Daoy (cell line): ENCODE data around the gene SEC16A. TPM values are rescaled to one million over a fixed set of nuclear protein-coding genes. Genes with fewer than 3 reads are reported as not detected.
"Not testable (repeated sequence)": the region's sequence is repeated elsewhere in the genome, so short reads cannot be mapped to it uniquely, and the experiment has no call there.

Experiments used
- DNase-seq: peaks from one replicate; pipeline ENCODE4 v3.0.0-alpha.2; 2015; ENCODE audit warnings: low read depth
- total RNA-seq: library from RNA; depleted of rRNA; stranded (reverse); fragments of >200 nt; shearing (Covaris generic); gene quantifications from 2 replicates; pipeline ENCODE4 v1.2.3, GENCODE V29; 2014

SEC16A gene
- total RNA-seq, 1 experiment from 2014 or later: 25.4 TPM

DNA sequence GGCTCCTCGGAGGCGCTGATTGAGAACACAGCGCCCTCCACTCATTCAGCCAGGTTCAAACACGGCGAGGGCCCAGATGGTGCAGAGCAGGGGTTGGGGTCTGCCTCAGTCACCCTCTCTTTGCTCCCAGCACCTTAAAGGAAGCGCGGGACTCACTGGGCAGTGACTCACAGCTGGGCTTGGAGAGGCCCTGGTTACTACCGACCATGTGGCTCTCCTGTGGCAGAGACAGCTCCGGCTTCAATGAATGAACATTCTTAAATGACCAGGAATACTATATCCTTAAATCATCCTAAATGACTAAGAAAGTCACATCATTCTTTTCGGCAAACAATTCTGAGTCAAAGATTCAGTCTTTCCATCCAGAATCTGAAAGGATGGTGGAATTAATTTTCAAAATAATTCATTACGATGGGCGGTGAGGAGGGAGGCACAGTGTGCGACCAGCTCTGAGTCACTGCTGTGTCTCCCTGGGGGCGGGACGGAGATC lies 41.6 kb downstream of the SEC16A start:
- DNase-seq: no peak

DNA sequence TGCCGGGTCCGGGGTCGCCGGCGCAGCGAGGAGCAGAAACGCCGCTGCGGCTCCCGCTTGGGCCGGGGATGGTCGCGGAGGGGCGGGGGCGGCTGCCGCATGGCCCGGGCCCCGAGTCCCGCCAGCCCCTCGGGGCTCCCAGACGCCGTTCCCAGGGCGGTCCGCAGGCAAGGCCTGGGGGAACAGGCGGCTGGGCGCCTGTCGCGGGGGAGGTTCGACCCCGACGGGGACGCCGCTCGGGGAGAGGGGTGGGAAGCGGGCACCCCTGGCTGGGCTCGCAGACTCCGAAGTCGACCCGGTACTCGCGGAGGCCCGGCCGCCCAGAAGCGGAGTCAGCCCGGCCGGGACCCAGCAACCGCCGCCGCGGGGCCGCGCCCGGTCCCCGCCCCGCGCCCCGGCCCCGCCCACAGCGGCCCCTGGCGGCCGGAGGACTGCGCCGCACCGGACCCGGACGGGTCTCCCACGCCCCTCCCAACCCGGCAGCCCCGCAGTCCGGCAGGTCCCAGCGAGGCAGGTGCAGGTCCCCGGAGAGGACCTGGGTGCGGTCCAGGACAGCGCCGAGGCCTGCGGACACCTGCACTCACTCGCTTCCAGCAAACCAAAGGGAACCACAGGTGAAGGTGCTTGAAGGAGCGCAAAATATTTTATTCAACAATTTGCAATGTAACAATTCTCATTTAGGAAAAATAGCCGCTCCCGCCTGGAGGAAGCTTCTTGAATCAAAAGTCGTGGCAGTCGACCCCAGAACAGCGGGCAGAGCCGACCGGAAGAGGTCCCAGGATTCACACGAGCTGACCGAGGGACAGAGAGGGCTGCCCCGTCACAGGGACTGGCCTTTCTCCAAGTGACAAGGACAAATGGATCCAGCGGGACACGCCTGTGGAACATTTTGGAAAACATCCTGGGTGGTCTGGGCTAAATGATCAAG lies 43.1 kb downstream of the SEC16A start, which contains the start of gene INPP5E:
Gene INPP5E (minus strand): TSS at position 365 of the 928 bp plus-strand sequence. CDS start 426 bp downstream, outside the sequence.
- peak; percentile 85 for DNase-seq

DNA sequence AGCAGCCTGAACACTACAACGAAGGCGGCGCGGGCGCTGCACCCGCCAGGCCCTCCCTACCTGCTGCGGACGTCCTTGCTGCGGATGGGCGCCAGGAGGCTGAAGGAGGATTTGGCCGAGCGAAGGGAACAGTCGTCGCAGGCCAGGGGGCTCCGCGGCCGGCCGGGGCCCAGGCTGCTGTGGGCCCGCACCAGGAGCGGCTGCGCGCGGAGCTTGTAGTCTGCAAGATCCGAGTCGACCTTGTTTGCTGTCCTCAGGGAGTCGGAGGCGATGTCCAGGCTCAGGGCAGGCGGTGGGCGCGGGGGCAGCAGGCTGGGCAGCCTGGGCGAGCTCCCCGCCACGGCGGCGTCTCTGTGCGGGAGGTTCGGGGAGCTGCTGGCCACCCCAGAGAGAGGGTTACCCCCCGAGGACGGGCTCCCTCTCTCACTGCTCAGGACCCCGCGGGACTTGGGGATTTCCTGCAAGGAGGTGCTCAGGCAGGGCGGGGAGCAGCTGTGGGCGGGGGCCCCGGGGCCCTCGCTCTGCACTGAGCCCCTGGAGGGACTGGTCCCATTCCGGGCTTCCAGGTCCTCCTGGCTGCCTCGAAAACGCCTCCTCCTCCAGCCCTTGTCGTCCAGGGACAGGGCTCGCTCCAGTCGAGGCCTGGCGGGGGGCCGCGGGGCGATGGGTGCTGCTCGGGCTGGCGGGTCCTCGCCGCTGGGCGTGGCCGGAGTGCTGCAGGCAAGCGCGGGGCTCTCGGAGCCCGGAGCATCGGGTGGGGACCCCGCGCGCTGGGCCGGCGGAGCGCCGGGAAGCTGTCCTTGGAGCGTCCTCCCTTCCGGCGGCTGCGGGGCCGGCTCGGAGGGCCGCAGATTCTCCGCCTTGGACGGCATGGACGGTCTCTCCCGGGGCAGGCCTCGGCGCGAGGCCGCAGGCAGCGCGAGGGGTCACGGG lies 44.0 kb downstream of the SEC16A start:
- peak; percentile 52 for DNase-seq

DNA sequence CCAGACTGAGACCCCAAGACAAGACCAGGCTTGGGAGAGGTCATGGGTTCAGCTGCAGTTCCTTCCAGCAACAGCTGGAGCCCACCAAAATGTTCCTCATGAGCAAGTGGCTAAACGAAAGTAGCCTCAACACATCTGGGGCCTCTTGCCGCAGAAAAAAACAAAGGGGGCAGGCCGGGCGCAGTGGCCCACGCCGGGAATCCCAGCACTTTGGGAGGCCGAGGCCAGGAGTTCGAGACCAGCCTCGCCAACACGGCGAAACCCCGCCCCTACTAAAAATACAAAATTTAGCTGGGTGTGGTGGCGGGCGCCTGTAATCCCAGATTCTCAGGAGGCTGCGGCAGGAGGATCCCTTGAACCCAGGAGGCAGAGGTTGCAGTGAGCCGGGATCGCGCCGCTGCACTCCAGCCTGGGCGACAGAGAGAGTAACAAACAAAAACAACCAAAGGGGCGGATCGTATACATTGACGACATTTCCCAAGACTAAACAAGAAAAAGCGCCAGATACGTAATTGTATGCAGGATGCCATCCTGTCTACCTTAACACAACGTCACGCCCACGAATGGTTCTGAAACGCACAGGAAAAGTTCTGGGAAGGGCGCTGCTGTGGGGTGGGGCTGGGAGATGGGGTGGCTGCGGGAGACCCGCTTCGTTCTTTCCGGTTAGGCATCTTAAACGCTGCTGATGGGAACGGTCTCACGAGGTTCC lies 44.8 kb downstream of the SEC16A start:
- no peak for DNase-seq

DNA sequence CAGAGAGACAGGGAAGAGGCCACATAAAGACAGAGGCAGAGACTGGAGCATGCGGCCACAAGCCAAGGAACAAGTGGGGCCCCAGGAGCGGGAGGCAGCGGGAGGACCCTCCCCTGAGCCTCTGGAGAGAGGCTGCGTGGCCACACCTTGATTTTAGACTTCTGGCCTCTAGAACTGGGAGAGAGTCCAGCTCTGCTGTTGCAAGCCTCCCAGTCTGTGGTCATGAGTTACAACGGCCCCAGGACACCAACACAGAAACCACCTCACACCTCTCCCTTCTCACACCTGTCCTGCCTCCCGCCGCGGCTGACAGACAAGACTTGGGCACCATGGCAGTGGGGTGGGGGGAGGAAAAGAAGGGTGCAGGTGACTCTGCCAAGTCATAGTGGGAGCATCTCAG lies 45.4 kb downstream of the SEC16A start:
- DNase-seq: no peak

DNA sequence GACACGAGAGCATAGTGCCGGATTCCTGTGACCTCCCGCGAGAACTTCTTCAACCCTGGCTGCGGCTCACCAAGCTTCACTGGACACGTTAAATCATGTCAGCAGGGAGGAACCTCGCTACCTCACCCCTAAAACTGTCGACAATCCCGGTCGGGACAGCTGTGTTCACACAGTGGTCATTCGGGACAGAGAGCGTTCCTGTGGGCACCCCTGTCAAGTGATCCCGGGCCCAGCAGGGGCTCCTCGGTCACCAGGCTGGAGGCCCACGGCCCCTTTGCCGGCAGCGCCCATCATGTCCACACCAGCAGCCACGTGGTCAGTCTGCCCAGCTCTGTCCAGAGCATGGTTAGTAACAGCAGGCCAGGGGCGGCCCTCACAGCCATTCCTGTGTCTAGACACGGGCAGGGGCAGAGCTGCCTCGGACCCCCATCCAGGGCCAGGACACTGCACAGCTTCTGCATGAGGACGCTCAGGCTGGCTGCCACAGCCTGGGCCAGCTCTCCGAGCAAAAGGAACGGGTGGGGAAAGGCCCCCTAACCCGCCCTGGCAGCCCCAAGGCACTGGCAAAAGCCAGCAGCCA lies 46.7 kb downstream of the SEC16A start:
- DNase-seq: no peak

DNA sequence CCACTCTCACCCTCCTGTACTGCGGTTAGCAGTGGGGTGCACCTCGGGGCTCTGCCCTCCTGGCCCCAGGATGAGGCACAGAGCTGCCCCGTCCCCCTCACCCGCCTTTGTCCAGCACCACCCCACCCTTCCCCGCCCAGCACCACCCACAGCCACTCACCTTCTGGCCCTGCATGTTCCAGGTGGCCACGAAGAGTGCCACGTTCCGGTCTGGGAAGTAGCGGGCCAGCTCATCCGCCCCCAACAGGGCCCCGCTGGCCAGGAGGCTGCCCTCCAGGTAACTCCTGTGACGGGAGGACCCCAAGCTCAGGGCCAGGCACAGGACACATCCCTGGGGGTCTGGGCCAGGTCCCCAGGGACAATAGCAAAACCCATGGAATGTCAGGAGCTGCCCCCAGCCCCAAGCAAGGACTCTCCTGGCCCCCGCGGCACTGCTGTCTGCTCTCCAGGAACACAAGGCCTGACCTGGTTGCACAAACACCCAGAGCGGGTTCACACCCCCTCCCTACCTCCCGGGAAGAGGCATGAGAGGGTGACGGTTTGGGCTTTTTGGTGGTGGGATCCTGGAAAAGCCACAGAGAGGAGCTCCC lies 48.2 kb downstream of the SEC16A start:
- DNase-seq: no peak

DNA sequence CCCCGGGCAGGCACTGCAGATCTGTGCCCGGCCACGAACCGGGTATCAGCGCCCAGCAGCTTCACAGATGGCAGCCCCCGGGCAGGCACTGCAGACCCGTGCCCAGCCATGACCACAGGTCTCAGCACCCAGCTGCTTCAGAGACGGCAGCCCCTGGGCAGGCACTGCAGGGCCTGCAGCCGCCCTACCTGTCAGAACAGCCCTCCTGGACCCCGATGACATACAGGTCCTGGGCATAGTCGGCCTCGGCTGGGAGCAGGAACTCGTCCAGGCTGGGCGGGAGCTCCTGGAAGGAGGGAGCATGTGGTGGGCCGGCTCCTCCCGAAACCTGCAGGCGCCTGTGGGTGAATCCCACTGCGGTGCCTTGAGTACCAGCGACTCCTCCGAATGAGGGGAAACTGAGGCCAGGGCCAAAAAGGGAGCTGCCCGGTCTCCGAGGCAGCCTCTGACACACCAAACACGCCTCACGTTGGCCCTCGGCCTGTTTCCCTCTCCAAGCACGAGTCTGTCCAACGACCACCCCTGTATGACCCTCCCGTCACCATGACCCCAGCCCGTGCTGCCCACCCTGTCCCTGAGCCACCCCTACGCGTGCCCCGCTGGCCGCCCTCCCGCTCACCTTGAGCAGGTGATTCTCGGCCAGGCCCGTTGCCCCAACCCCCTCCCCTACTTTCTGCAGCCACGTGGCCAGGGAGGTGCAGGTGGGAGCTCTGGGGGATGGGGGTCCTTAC lies 48.8 kb downstream of the SEC16A start:
- DNase-seq: no peak

DNA sequence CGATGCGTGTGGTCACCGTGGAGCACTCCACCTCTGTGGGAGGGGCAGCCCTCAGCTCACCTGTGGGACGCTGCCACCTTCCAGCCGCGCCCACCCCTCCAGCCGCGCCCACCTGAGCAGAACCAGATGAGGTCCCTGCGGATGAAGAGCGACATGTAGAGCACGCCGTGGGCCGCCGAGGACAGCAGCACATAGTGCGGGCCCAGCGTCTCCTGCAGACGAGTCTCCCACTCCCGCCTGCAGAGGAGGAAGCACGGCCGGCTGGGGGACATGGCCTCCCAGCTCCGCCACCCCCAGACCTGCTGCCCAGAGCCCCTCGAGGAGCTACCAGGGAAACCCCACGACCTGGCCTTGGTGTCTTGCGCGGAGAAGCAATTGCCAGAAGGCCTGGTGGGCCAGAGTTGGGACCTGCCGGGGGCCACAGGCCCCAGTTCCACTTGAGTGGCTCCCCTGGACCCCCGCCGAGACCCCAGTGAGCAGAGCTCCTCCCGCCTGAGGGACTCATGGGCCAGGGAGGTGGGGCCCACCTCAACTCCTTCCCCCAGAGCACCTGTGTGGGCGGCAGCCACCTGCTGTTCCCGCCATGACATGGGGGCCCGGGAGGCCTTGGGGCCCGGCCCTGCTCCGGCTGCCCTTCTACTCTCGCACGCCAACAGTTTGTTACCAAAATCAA lies 49.7 kb downstream of the SEC16A start:
- DNase-seq: no peak

DNA sequence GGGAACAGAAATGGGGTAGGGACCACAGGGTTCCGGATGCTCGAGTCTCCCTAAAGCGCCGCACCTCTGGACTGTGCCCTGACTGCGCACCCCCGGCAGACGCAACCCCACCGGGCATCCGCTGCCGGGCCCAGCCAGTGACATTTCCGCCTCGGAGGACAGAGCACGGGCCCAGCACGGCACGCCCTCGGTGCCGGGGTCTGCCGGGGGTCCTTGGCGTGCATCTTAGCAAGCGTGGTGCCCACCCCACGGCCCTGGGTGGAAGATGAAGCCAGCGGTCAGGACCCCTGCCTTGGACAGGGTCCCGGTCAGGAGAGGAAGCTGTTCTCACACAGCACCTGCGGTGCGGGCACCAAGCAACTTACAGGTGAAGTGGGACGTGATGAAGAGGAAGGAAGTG lies 50.2 kb downstream of the SEC16A start:
- DNase-seq: no peak

DNA sequence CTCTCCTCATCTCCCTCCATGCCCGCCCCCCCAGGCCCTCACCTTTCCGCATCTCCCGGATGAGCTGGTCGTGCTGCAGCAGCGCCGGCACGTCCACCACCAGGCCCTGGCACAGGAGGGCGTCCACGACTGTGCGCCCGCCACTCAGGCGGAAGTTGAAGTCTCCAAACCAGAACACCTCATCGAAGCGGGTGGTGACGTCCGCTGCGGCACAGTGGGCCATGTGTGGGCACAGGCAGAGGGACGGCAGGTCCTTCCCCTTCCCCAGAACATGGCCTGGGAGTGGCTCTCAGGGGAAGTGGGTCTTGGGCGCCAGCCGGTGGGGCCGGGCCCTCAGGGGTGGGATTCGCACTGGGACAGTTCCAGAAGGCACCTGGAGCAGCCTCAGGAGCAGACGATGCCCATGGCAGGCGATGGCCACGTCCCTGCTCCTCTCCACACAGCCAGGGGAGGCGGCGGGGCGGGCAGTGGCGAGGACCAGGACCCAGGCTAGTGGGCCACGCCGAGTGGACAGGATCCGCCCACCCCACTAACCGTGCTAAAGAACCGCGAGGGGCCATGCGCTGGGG lies 51.0 kb downstream of the SEC16A start:
- no peak for DNase-seq

DNA sequence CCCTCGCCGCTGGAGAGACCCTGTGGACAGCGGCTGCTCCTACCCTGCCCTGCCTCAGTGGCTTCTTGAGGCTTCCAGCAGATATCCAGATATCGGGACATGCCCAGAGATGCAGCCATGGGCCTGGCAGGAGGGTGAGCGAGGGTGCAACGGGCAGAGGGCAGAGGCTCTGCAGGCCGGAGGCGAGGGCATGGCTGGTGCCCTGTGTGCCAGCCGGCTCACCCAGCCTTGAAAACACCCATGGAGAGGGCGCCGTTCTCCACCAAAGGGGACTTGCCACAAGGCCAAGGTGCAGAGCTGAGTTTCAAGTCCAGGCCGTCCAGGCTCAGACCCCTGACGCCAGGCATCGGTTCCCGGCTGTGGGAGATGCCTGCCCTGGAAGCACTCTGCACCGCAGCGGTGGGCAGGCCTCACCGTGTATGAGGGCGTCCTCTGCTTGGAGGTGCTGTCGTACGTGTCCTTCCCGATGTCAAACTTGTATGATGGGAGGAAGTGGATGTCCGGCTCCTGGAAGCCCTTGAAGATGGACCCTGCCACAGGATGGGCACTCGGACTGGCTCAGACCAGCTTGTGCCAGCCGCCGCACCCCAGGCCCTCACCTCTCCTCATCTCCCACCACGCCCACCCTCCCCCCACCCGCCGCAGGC lies 52.1 kb downstream of the SEC16A start:
- no peak for DNase-seq

DNA sequence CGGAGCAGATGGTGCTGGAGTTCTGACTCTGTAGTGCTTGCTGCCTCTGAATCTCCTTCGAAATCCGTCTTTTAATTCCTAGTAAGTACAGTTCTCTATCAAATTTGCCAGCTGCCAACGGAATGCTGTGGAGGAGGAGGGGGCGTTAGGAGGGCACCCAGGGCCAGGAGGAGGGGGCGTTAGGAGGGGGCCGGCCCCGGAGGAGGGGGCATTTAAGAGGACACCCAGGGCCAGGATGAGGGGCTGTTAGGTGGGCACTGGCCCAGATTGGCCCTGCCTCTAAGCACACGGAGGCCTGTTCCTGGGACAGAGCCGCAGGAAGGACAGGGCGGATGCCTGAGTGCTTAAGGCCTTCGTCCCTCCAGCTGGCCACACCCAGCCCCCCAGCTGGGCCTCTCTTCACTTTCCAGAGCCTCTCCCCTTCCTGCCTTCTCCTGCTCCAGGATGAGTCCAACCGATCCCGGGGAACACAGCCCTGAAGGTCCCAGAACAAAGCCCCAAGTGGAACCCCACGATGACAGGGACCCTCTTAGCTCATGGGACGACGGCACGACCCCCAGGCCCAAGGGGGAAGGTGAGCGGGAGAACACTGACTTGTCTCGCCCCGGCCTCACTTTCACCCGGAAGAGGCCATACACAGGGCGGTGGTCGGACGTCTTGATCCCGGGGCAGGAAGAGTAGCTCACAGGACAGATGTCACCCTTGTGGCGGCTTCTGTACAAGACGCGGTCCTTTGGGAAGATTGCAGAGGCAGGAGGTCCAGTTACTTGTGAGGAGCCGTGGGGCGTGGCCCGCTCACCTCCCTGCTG lies 53.0 kb downstream of the SEC16A start:
- DNase-seq: no peak

DNA sequence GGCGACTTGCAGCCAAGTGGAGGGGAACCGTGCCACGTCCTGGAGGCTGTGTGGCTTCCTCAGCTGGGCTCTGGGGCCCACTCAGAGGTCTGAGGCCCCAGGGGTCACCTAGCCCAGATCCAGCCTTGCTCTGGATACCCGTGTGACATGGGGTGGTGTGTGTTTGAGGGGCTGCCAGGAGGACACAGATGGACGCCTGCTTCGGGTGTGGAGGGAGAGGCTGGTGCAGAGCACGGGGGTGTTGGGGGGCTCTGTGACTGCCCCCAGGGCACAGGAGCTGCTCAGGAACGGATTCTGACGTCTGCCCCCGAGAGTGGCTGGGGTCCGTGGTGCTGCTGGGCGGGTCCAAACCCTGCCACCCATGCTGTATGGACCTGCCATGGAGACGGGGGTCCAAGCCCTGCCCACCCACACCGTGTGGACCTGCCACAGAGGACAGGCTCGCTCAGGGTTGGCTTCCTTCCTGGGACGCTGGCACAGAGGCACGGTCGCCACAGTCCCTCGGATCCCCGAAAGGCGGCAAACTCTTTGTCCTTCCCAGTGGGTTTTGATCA lies 53.7 kb downstream of the SEC16A start:
- DNase-seq: no peak

DNA sequence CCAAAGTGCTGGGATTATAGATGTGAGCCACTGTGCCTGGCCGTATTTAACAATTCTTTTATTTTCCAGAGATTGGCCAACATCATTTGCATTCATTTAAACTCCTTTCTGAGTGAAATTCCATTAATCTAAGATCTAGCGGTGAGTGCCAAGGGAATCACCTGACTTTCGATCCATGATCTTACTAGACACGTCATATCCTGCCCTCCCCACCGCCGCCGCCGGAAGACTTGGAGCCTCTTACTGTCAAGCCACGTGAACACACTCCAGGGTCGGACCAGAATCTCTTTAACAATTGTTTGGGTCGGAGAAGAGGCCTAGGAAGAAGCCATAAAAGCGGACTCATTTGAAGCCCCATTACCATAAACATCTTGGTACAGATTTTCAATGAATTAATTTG lies 56.1 kb downstream of the SEC16A start:
- no peak for DNase-seq

DNA sequence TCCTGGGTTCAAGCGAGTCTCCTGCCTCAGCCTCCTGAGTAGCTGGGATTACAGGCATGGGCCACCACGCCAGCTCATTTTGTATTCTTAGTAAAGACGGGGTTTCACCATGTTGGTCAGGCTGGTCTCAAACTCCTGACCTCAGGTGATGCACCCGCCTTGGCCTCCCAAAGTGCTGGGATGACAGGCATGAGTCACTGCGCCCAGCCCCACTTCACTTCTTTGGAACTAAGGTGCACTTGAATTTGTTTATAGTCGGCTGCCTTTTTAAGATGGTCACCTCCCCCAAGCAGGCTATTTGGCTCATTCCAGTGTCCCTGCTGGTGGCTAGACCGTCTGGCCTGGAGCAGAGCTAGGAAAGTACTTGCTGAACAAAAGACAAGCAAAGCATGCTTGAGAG lies 57.5 kb downstream of the SEC16A start:
- DNase-seq: not testable (repeated sequence)

DNA sequence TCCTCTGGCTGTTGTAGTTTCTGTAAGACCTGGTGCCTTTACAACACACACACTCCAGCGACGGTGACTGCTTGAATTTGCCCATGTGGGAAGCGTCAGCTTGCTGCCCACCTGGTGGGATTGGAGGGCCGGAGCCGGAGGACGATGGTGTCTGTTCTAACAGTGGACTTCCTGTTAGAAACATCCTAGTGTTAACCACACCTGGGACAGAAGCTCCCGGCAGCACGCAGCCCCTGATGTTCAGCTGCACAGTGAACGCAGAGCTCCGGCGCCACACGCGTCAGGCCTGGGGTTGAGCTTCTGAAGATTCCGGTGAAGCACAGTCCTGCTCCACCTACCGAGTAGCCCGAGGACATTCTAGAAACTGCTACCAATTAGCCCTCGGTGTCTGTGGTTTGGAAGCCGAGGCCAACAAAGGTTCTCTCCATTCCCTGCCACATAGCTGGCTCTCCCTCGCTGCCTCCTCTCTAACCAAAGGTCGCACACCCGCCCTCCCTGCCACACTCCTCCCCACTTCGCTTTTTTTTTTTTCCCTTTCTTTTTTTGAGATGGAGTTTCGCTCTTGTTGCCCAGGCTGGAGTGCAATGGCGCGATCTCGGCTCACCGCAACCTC lies 58.0 kb downstream of the SEC16A start:
- no peak for DNase-seq
